Measurements from ENCODE around the gene IRF6.

IRF6 gene

GRCh38 chr1:209813902-209814301 is 8.0 kb upstream of the IRF6 start:
- DNase-seq (ENCODE audit: insufficient read length, low spot score) (no peak), FAIRE-seq (no peak)
- TF ChIP-seq CTCF (IDR thresholded peaks at IDR 0.05; ENCODE audit: insufficient read depth, missing control alignments): no peak

GRCh38 chr1:209810783-209811182 is 4.8 kb upstream of the IRF6 start:
- FAIRE-seq: no peak
- DNase-seq (ENCODE audit: insufficient read length, low spot score): no peak
- no peak for TF ChIP-seq CTCF (IDR thresholded peaks at IDR 0.05; ENCODE audit: insufficient read depth, missing control alignments)

GRCh38 chr1:209809611-209810010 is 3.7 kb upstream of the IRF6 start:
- DNase-seq (ENCODE audit: insufficient read length, low spot score) (no peak), FAIRE-seq (no peak)
- no peak for TF ChIP-seq CTCF (IDR thresholded peaks at IDR 0.05; ENCODE audit: insufficient read depth, missing control alignments)

- no peak for FAIRE-seq
- DNase-seq (ENCODE audit: insufficient read length, low spot score): no peak
Observed at GRCh38 chr1:209808059-209808581, 2.2 kb upstream of the IRF6 start.

GRCh38 chr1:209807509-209807908 is 1.6 kb upstream of the IRF6 start:
- FAIRE-seq (no peak), DNase-seq (ENCODE audit: insufficient read length, low spot score) (no peak)
- TF ChIP-seq CTCF (IDR thresholded peaks at IDR 0.05; ENCODE audit: insufficient read depth, missing control alignments): no peak

More at GRCh38 chr1:209808059-209808581, 2.2 kb upstream of the IRF6 start:
- TF ChIP-seq CTCF (IDR thresholded peaks at IDR 0.05; ENCODE audit: insufficient read depth, missing control alignments): no peak

GRCh38 chr1:209805341-209805781 is 581 bp downstream of the IRF6 start:
- DNase-seq (ENCODE audit: insufficient read length, low spot score) (no peak), FAIRE-seq (no peak)
- TF ChIP-seq CTCF (IDR thresholded peaks at IDR 0.05; ENCODE audit: insufficient read depth, missing control alignments): no peak

- TF ChIP-seq CTCF (IDR thresholded peaks at IDR 0.05; ENCODE audit: insufficient read depth, missing control alignments): no peak
- DNase-seq (ENCODE audit: insufficient read length, low spot score) (no peak), FAIRE-seq (no peak)
Observed at GRCh38 chr1:209803568-209803967, 2.4 kb downstream of the IRF6 start.
